T-helper 1 cell treated with Interleukin-12 subunit alpha and Interleukin-12 subunit beta and Interleukin-4 antibody, amounts not matched to agents 30 ng/mL and 1 ng/mL, for 36 hours (primary cell): ENCODE data around the gene TM2D3. TPM values are rescaled to one million over a fixed set of nuclear protein-coding genes. Genes with fewer than 3 reads are reported as not detected.
"Not testable (repeated sequence)": the region's sequence is repeated elsewhere in the genome, so short reads cannot be mapped to it uniquely, and the experiment has no call there.

Experiments used
- intact Hi-C: fragments of 100-400 bp; cut with micrococcal nuclease; formaldehyde crosslinking; loops from one replicate; pipeline ENCODE4 v1.15.1; 2024
- total RNA-seq: library from RNA; stranded (reverse); gene quantifications from 2 replicates; pipeline ENCODE4 v1.2.3, GENCODE V29; 2022

The TM2D3 gene
- total RNA-seq, 1 donor from 2014 or later, result 44.4 TPM

DNA sequence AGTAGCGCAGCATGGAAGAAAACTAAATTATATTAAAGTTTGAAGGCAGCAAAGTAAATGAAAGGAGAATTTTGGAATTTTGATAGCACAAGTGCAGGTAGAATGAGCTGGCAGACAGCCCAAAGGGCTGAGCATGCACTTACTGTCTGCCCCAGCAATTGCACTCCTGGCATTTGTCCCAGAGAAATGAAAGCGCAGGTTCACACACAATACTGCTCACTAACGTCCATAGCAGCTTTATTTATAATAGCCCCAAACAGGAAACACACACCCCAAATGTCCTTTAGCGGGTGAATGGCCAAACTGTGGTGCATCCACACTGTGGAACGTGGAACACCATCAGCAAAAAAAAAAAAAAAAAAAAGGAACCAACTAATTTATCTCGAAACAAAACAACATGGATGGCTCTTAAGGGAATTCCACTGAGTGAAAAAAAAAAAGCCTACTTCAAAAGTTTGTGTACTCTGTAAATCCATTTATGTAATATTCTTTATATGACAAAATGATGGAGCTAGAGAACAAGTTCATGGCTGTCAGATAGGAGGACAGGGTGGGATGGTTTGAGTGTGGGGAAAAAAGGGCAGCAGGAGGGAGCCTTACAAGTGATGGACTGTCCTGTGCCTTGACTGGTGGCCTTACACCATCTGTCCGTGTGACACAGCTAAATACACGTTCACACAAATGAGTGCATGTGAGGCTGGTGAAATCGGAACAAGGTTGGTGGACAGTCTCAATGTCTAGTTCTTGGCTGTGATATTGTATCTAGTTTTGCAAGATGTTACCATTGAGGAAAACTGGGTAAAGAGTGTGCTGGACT is 6.0 kb upstream of the TM2D3 start:
- intact Hi-C loops, result no loop called here

DNA sequence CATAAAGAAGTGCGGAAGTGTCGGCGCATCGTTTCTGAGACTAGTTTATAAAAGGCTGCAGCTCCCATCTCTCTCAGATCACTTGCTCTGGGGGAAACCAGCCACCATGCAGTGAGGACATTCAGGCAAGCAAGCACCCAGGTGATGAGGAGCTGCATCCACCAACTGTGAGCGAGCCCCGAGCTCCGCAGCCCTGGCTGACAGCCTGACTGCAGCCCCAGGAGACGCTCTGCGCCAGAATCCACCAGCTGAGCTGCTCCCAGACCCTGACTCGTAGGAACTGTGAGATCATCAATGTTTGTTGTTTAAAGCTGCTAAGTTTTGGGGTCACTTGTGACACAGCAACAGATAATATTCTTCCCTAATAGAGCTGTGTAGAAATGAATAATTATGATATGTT is 5.0 kb upstream of the TM2D3 start:
- intact Hi-C loops, result no loop called here

DNA sequence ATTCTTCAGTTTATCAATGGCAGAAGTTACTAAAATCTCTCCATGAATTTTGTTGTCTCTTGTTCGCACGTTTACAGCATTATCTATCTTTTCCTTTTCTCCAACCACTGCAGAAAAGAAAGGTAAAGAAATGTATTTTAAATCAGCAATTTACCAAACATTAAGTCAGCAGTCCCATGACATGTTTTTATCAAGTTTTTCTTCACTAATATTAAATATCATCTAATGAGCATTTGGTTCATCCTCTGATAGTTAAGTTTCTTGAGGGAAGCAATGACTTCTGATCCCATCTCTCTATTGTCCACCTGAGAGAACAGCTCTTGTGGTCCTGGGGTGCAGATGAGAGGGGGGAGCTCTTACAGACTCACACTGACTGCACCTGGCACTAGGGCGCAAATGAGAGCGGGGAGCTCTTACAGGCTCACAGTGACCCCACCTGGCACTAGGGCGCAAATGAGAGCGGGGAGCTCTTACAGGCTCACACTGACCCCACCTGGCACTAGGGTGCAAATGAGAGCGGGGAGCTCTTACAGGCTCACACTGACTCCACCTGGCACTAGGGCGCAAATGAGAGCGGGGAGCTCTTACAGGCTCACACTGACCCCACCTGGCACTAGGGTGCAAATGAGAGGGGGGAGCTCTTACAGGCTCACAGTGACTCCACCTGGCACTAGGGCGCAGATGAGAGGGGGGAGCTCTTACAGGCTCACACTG is 2.6 kb upstream of the TM2D3 start:
- intact Hi-C loops, result loop anchor here (5.0 kb wide), 3 partner anchors 377 to 1727 kb away; partner anchors contain the start of gene SELENOS

DNA sequence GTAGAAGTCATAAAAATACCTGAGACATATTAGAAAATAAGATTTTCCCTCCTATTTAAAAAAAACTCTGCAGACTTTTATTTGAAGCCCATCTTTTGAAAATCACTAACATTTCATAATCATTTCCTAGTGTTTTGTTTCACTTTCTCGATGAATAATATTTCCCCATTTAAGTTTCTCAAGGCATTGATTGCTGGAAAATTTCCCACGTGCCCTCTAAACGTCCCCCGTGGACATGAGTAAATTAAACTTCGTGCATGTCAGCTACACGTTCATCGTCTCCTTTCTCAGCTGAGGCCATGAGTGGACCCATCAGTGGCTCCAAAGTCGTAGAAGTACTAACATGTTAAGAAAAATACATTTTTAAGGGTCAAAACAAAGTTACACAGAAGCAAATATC is 2.0 kb upstream of the TM2D3 start:
- intact Hi-C loops, result loop anchor here (5.0 kb wide), 3 partner anchors 377 to 1727 kb away; partner anchors contain the start of gene SELENOS

GRCh38 chr15:101652786-101653430 is 727 bp upstream of the TM2D3 start:
- intact Hi-C loops, result loop anchor here (1.0 to 5.0 kb wide), 10 partner anchors 12 to 1726 kb away; partner anchors contain the start of genes ASB7, LINS1 and SELENOS

DNA sequence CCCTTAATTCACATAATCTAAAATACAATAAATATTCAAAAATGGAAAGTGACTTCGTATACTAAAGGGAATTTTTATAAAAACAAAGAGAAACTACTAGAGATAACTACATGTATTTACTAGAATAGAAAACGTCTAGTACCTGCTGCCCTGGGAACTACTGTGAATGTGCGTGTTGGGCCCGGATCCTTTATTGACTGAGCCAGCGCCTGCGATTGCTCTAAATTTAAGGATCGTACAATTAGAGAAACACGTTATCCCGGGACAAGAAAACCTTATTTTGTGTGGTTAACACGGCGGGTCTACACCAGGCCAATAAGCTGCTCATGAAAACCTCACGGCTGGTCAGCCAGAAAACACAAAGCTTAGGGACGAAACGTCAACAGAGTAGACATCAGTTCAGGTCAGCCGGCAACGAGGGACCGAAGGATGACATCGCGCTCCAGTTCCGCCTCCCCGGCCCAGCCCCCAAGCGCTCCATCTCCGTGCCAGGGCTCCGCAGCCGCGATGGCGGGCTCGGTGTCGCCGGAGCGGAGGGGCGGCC is 555 bp downstream of the TM2D3 start:
- intact Hi-C loops, result loop anchor here (1.0 to 5.0 kb wide), 10 partner anchors 10 to 1724 kb away; partner anchors contain the start of genes ASB7, LINS1 and SELENOS

GRCh38 chr15:101650145-101650544 is 2.0 kb downstream of the TM2D3 start:
- intact Hi-C loops, result loop anchor here (5.0 kb wide), 3 partner anchors 373 to 1723 kb away; partner anchors contain the start of gene SELENOS

DNA sequence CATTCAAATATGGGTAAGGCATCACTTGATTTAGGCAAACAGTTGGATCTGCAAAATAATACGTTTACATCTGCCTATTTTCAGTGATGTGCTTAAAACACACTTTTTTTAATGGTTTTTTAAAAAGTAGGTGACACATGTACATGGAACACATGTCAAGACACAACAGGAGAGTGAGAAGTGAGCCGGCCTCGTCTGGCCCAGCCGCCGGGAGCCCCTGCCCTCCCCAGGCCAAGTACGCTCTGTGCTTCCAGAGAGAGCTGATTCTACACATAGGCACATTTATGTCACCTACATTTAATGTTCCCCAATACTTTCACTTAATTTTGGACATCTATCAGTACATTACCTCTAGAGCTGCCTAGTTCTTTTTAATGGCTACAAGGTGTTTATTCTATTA is 3.8 kb downstream of the TM2D3 start:
- intact Hi-C loops, result no loop called here

GRCh38 chr15:101647251-101647650 is 4.9 kb downstream of the TM2D3 start:
- intact Hi-C loops, result no loop called here

DNA sequence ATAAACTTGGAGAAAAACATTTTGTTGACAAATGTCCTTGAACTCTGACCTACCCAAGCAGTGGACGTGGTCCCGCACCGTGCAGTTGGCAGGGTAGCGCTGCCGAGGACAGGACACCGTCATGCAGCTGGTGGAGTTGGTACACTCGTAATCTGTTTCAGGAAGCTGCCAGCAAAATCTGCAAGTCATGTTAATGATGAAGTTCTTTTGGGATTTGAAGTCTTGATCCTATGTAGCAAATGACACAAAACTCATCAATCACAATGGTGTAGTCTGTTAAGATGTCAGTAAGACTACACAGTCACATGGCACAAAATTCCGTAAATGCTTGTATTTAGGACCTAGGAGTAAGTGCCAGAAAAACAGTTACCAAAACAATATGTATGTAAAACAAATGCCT is 5.5 kb downstream of the TM2D3 start:
- intact Hi-C loops, result no loop called here

- intact Hi-C loops, result loop anchor here (5.0 kb wide), 1 partner anchor 140 kb away; no protein-coding TSS in a partner anchor
These were observed 9.8 kb downstream of the TM2D3 start for GRCh38 chr15:101642361-101642760.

- intact Hi-C loops, result loop anchor here (1.0 to 5.0 kb wide), 6 partner anchors 10 to 627 kb away; partner anchors contain the start of gene TM2D3
These were observed 10.3 kb downstream of the TM2D3 start for GRCh38 chr15:101641894-101642293.

DNA sequence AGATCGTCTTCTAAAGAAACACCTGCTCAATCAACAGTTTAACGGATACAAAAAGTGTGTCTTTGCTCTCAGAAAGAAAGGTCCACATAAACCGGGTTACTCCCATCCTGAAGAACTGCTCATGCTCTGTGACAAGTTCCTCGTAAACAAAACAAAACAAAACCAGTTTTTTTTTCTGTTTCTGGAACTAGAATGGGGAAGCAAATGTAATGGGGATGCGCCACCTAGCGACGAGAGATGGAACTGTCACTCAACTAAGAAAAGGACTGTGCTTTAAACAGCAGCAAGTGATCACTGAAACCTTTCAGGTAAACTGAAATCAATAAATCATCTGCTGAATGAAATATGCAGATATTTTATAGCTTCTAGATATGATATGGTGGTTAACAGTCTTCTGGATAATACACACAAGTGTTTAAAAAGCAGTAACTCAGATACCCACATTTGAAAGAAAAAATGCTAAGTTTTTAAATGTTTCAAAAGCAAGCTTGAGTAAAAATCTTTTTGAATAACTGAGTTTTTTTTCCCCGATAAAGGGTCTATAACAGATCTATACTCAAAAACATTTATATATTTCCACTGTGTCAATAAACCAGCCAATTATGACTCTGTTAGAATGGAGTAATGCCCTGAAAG is 10.9 kb downstream of the TM2D3 start:
- intact Hi-C loops, result loop anchor here (1.0 to 5.0 kb wide), 6 partner anchors 11 to 626 kb away; partner anchors contain the start of gene TM2D3

DNA sequence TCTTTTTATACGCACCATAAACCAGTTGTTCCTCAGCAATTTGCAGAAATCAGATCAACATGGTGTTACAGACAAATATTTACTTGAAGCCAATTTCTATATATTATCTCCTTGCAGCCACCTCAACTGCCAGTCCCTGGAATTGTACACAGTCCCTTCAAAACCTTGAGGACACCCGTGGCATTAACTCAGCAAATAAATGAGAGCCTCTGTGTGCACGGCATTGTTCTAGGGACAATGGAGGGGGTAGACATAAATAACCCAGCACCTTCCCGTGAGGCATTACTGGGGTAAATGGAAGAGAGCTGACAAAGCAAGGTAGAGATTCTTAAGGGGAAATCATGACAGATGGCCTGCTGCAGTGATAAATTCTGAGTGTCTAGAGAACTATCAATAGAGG is 12.5 kb downstream of the TM2D3 start:
- intact Hi-C loops, result loop anchor here (5.0 kb wide), 1 partner anchor 137 kb away; no protein-coding TSS in a partner anchor

GRCh38 chr15:101637919-101638318 is 14.3 kb downstream of the TM2D3 start:
- intact Hi-C loops, result no loop called here

GRCh38 chr15:101637516-101637915 is 14.7 kb downstream of the TM2D3 start:
- intact Hi-C loops, result no loop called here

DNA sequence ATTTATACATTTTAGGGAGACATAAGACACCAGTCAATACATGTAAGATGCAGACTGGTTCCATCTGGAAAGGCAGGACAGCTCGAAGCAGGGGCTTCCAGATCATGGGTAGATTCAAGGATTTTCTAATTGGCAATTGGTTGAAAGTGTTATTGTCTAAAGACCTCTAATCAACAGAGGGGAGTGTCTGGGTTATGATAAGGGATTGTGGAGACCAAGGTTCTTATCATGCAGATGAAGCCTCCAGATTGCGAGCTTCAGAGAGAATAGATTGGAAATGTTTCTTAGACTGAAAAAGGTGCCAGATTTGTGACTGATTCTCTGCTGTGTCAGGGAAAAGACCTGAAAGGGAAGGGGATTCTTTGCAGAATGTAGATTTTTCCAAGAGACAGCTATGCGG is 15.1 kb downstream of the TM2D3 start:
- intact Hi-C loops, result no loop called here

- intact Hi-C loops, result no loop called here
These were observed 16.0 kb downstream of the TM2D3 start for GRCh38 chr15:101635944-101636727.

- intact Hi-C loops, result no loop called here
These were observed 18.8 kb downstream of the TM2D3 start for GRCh38 chr15:101633356-101633755.

DNA sequence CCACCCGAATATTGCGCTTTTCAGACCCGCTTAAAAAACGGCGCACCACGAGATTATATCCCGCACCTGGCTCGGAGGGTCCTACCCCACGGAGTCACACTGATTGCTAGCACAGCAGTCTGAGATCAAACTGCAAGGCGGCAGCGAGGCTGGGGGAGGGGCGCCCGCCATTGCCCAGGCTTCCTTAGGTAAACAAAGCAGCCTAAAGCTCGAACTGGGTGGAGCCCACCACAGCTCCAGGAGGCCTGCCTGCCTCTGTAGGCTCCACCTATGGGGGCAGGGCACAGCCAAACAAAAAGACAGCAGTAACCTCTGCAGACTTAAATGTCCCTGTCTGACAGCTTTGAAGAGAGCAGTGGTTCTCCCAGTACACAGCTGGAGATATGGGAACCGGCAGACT is 25.5 kb downstream of the TM2D3 start:
- intact Hi-C loops, result not testable (repeated sequence)
